ENCODE measurements around the gene PDE4B. TPM values are rescaled to one million over a fixed set of nuclear protein-coding genes. Genes with fewer than 3 reads are reported as not detected.

PDE4B gene
- total and polyA plus RNA-seq, 9 donors = 1.7 to 8.2 (median 5.1) TPM

GRCh38 chr1:66372522-66373101, 579.9 kb downstream of the PDE4B start:
- no peak overlapping the region for H3K27ac ChIP-seq
- no peaks in the 10 kb centered on the region for H3K27me3 ChIP-seq
- no peak overlapping the region for H3K4me3 ChIP-seq
- intact Hi-C loops (cut with DNase I) = no loop called here
- WGBS, 3 donors = 92 to 94% (median 92%) methylated on average over 6 of the region's 6 CpGs
- H3K9me3 ChIP-seq = no peaks in the 10 kb centered on the region
- H3K36me3 ChIP-seq = no peaks in the 10 kb centered on the region
- no peak for TF ChIP-seq CTCF (IDR thresholded peaks at IDR 0.05)
- TF ChIP-seq POLR2A (IDR thresholded peaks at IDR 0.05) = no peak
- TF ChIP-seq EP300 (IDR thresholded peaks at IDR 0.05) = no peak
- DNase-seq = no peak
- no peaks in the 10 kb centered on the region for H3K4me1 ChIP-seq (ENCODE audit: insufficient read depth)

GRCh38 chr1:66373157-66373591, 580.5 kb downstream of the PDE4B start:
- WGBS, 3 donors = 81 to 91% (median 85%) methylated on average over 4 of the region's 4 CpGs
- H3K36me3 ChIP-seq = no peaks in the 10 kb centered on the region
- no peak overlapping the region for H3K27ac ChIP-seq
- no peak overlapping the region for H3K4me3 ChIP-seq
- intact Hi-C loops (cut with DNase I) = no loop called here
- TF ChIP-seq POLR2A (IDR thresholded peaks at IDR 0.05) = no peak
- no peak for TF ChIP-seq CTCF (IDR thresholded peaks at IDR 0.05)
- no peak for TF ChIP-seq EP300 (IDR thresholded peaks at IDR 0.05)
- H3K27me3 ChIP-seq = no peaks in the 10 kb centered on the region
- H3K9me3 ChIP-seq = no peaks in the 10 kb centered on the region
- H3K4me1 ChIP-seq (ENCODE audit: insufficient read depth) = no peaks in the 10 kb centered on the region
- DNase-seq = no peak

- intact Hi-C loops (cut with DNase I) = no loop called here
- WGBS, 3 donors = 74 to 86% (median 78%) methylated on average over 2 of the region's 2 CpGs
- TF ChIP-seq POLR2A (IDR thresholded peaks at IDR 0.05) = no peak
- no peak for TF ChIP-seq CTCF (IDR thresholded peaks at IDR 0.05)
- TF ChIP-seq EP300 (IDR thresholded peaks at IDR 0.05) = no peak
- no peak for DNase-seq
- H3K36me3 ChIP-seq = no peaks in the 10 kb centered on the region
- no peak overlapping the region for H3K27ac ChIP-seq
- no peaks in the 10 kb centered on the region for H3K9me3 ChIP-seq
- H3K27me3 ChIP-seq = no peaks in the 10 kb centered on the region
- no peak overlapping the region for H3K4me3 ChIP-seq
- H3K4me1 ChIP-seq (ENCODE audit: insufficient read depth) = no peaks in the 10 kb centered on the region
Observed at GRCh38 chr1:66374148-66374547, 581.5 kb downstream of the PDE4B start.

- 37 to 47% (median 42%) methylated on average over 2 of the region's 2 CpGs for WGBS, 3 donors
Observed at GRCh38 chr1:66374561-66375111, 581.9 kb downstream of the PDE4B start.

More at GRCh38 chr1:66374561-66375111, 581.9 kb downstream of the PDE4B start:
- TF ChIP-seq POLR2A (IDR thresholded peaks at IDR 0.05) = no peak
- no peak for TF ChIP-seq CTCF (IDR thresholded peaks at IDR 0.05)
- no peak for TF ChIP-seq EP300 (IDR thresholded peaks at IDR 0.05)
- Histone ChIP-seq H3K4me1 (ENCODE audit: insufficient read depth) (no peaks in the 10 kb centered on the region), H3K9me3 (no peaks in the 10 kb centered on the region), H3K4me3 (no peak overlapping the region), H3K27me3 (no peaks in the 10 kb centered on the region), H3K36me3 (no peaks in the 10 kb centered on the region), H3K27ac (no peak overlapping the region)
- DNase-seq = no peak
- intact Hi-C loops (cut with DNase I) = no loop called here
